GM12865 (cell line): ENCODE results near the gene PCDHGA7.
A peak's percentile ranks its signal among the peaks of the same experiment; 100 is the strongest.

ENCODE experiments used
- DNase-seq: peaks from one replicate; pipeline ENCODE4 v3.0.0; 2010; ENCODE audit warnings: low read depth
- H3K4me3 ChIP-seq: 2 replicates; pipeline ENCODE4 v1.5.1; 2011; ENCODE audit warnings: mild to moderate bottlenecking, low read depth, low read length, control low read depth
- TF ChIP-seq, protein P1 (sequence below): IDR thresholded peaks from 2 replicates; pipeline ENCODE4 v1.5.1; 2011; ENCODE audit warnings: low read length, control low read depth, low read depth, inconsistent platforms; ENCODE audit not compliant: insufficient read depth; ENCODE audit errors: missing control alignments

PCDHGA7 gene

DNA sequence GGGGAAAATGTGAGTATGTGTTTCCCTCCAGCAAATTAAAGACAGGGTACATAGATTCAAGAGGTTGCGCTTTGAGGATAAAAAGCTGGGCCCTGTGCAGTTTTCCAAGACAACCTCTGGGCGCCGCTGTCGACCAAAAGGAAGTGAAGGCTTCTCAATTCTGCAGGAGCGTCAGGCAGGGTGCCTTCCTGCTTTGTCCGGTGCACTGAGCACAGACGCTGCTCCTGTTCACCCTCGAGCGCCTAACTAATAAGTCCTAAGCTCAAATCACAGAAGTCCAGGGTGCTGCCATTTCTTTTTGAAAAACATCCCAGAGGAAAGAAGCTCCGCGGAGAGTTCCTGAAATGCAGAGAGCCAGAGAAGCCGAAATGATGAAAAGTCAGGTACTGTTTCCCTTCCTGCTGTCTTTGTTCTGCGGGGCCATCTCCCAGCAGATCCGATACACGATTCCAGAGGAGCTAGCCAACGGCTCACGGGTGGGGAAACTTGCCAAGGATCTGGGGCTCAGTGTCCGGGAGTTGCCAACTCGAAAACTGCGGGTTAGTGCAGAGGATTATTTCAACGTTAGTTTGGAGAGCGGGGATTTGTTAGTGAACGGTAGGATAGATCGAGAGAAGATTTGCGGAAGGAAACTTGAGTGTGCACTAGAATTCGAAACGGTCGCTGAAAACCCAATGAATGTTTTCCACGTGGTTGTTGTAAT lies 32.5 kb upstream of the PCDHGA7 start, which contains the start of gene PCDHGB1:
PCDHGB1 (plus strand) TSS at position 183 of the 703 bp plus-strand sequence; CDS start at position 345, 162 bp downstream.
- DNase-seq: peak; percentile 73
- peak within 1 kb of the TSS; percentile 21 for H3K4me3 ChIP-seq
- TF ChIP-seq, protein P1, sequence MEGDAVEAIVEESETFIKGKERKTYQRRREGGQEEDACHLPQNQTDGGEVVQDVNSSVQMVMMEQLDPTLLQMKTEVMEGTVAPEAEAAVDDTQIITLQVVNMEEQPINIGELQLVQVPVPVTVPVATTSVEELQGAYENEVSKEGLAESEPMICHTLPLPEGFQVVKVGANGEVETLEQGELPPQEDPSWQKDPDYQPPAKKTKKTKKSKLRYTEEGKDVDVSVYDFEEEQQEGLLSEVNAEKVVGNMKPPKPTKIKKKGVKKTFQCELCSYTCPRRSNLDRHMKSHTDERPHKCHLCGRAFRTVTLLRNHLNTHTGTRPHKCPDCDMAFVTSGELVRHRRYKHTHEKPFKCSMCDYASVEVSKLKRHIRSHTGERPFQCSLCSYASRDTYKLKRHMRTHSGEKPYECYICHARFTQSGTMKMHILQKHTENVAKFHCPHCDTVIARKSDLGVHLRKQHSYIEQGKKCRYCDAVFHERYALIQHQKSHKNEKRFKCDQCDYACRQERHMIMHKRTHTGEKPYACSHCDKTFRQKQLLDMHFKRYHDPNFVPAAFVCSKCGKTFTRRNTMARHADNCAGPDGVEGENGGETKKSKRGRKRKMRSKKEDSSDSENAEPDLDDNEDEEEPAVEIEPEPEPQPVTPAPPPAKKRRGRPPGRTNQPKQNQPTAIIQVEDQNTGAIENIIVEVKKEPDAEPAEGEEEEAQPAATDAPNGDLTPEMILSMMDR: peak; percentile 55

DNA sequence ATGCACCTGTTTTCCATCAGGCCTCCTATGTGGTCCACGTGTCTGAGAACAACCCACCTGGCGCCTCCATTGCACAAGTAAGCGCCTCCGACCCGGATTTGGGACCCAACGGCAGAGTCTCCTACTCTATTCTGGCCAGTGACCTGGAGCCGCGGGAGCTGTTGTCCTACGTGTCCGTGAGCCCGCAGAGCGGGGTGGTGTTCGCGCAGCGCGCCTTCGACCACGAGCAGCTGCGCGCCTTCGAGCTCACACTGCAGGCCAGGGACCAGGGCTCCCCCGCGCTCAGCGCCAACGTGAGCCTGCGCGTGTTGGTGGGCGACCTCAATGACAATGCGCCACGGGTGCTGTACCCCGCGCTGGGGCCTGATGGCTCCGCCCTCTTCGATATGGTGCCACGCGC lies 31.0 kb upstream of the PCDHGA7 start:
- DNase-seq: no peak
- TF ChIP-seq, protein P1: no peak
- H3K4me3 ChIP-seq: no peak overlapping the region

DNA sequence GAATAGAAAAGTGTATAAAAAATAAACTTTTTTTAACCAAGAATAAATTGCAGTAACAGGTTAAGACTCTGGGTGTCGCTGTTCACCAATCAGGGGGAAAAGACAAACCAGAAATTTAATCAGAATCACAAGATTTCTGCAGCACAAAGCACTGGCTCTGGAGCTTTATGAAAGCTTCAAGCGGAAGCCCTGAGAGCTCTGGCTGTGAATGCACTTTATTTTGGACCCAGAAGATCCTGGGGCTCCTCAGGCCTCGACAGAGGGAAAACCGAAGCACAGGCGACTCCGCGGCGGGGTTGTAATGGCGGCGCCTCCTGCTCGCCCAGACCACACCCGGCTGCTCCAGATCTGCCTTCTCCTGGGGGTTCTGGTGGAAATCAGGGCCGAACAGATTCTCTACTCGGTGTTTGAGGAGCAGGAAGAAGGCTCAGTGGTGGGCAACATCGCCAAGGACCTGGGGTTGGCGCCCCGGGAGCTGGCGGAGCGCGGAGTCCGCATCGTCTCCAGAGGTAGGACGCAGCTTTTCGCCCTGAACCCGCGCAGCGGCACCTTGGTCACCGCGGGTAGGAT lies 27.6 kb upstream of the PCDHGA7 start, which contains the start of gene PCDHGA4:
PCDHGA4 (plus strand) TSS at position 122 of the 570 bp plus-strand sequence; CDS start at position 209, 87 bp downstream.
- no peak within 1 kb of the TSS for H3K4me3 ChIP-seq
- TF ChIP-seq, protein P1: peak; percentile 16
- no peak for DNase-seq

DNA sequence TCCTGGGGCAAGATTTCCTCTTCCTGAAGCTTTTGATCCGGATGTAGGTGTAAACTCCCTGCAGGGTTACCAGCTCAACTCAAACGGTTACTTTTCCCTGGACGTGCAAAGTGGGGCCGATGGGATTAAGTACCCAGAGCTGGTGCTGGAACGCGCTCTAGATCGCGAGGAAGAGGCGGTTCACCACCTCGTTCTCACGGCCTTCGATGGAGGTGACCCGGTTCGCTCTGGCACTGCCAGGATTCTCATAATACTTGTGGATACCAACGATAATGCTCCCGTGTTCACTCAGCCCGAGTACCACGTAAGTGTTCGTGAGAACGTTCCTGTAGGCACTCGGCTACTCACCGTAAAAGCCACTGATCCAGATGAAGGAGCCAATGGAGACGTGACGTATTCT lies 26.9 kb upstream of the PCDHGA7 start:
- DNase-seq: no peak
- TF ChIP-seq, protein P1: no peak
- H3K4me3 ChIP-seq: no peak overlapping the region

DNA sequence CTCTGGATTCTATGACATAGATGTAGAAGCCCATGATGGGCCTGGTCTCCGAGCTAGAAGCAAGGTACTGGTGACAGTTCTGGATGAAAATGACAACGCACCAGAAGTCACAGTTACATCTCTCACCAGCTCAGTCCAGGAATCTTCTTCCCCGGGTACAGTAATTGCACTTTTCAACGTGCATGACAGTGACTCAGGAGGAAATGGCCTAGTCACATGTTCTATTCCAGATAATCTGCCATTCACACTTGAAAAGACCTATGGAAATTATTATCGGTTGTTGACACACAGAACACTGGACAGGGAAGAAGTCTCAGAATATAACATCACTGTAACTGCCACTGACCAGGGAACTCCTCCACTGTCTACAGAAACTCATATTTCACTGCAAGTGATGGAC lies 26.4 kb upstream of the PCDHGA7 start:
- TF ChIP-seq, protein P1: no peak
- no peak overlapping the region for H3K4me3 ChIP-seq

DNA sequence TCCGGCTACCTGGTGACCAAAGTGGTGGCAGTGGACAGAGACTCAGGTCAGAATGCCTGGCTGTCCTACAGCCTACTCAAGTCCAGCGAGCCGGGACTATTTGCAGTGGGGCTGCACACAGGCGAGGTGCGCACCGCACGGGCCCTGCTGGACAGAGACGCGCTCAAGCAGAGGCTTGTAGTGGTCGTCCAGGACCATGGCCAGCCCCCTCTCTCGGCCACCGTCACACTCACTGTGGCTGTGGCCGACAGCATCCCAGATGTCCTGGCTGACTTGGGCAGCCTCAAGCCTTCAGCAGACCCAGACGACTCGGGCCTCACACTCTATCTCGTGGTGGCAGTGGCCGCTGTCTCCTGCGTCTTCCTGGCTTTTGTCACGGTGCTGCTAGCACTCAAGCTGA lies 25.6 kb upstream of the PCDHGA7 start:
- DNase-seq: no peak
- H3K4me3 ChIP-seq: no peak overlapping the region
- TF ChIP-seq, protein P1: no peak

More for the DNA sequence above, 26.4 kb upstream of the PCDHGA7 start:
- DNase-seq: no peak
